Breast epithelium (tissue), 3 donors: ENCODE results near the gene ITGB8.

ENCODE experiments used
- CTCF ChIP-seq, 3 donors: fragments of 450-650 bp; IDR thresholded peaks; one replicate each; pipeline ENCODE4 v1.5.1; 2016 to 2017; ENCODE audit warnings: antibody characterized with exemption in 3 of 3, mild to moderate bottlenecking in 3 of 3, moderate library complexity in 3 of 3
- POLR2A ChIP-seq: fragments of 450-650 bp; IDR thresholded peaks from one replicate; pipeline ENCODE4 v1.6.1; 2016; ENCODE audit warnings: antibody characterized with exemption, mild to moderate bottlenecking, moderate library complexity
- POLR2AphosphoS5 ChIP-seq, 3 donors: sonication (generic); formaldehyde crosslinking; IDR thresholded peaks; one replicate each; pipeline ENCODE4 v1.6.1; 2017; ENCODE audit warnings: antibody characterized with exemption in 3 of 3

- TF ChIP-seq CTCF (IDR thresholded peaks at IDR 0.05) (no peak), POLR2A (no peak), POLR2AphosphoS5 (IDR thresholded peaks at IDR 0.05) (no peak)
Measured at GRCh38 chr7:20328027-20328426, 2.7 kb upstream of the ITGB8 start.
